K562 (cell line): Measurements from ENCODE around the gene CAPN8.

Source experiments
- CEBPB ChIP-seq: fragments of 450-650 bp; IDR thresholded peaks from 2 replicates; pipeline ENCODE4 v1.6.1; 2016; ENCODE audit warnings: missing genetic modification characterization, missing compliant biosample characterization
- HNRNPUL1 ChIP-seq: fragments of 200-400 bp; formaldehyde crosslinking; IDR thresholded peaks from 2 replicates; pipeline ENCODE4 v1.6.1; 2017; ENCODE audit warnings: low read length
- KDM1A ChIP-seq, 2 experiments: fragments of 450-650 bp; IDR thresholded peaks; 2 replicates each; pipeline ENCODE4 v1.6.1; 2016; ENCODE audit warnings: mild to moderate bottlenecking in 2 of 2
- MYC ChIP-seq, 2 experiments: fragments of 250-450 bp in 1 of 2; sonication (Bioruptor Pico) in 1 of 2; IDR thresholded peaks; 2 replicates each; pipeline versions ENCODE4 v1.5.1 to v1.6.1; 2012 to 2021; ENCODE audit warnings: low read depth in 2 of 2, borderline replicate concordance in 1 of 2, improper control_type of control experiment in 1 of 2, low read length in 1 of 2, mild to moderate bottlenecking in 1 of 2, moderate library complexity in 1 of 2
- SIN3A ChIP-seq, 2 experiments: fragments of 150-350 bp in 1 of 2; IDR thresholded peaks; 2 replicates each; pipeline ENCODE4 v1.6.1; 2011 to 2016; ENCODE audit warnings: borderline replicate concordance in 2 of 2, low read depth in 2 of 2, low read length in 2 of 2, mild to moderate bottlenecking in 2 of 2, moderate library complexity in 2 of 2; ENCODE audit not compliant: control insufficient read depth in 1 of 2
- SMC3 ChIP-seq: conservative IDR thresholded peaks from 2 replicates; pipeline ENCODE4 v1.6.1; 2011; ENCODE audit warnings: low read depth, low read length, improper control_type of control experiment; ENCODE audit not compliant: insufficient read depth
- SREBF1 ChIP-seq: fragments of 150-350 bp; IDR thresholded peaks from 2 replicates; pipeline ENCODE4 v1.6.1; 2014; ENCODE audit warnings: antibody characterized with exemption, low read depth, low read length, borderline replicate concordance
- STAG1 ChIP-seq: sonication (generic); formaldehyde crosslinking; IDR thresholded peaks from 2 replicates; pipeline ENCODE4 v1.5.0; 2020; ENCODE audit warnings: missing genetic modification reagents, borderline replicate concordance
- ZNF445 ChIP-seq: fragments of 250-450 bp; sonication (Bioruptor Pico); IDR thresholded peaks from 2 replicates; pipeline ENCODE4 v1.4.0; 2020; ENCODE audit warnings: low read depth, mild to moderate bottlenecking, moderate library complexity
- ZNF785 ChIP-seq: fragments of 250-450 bp; sonication (Bioruptor Pico); IDR thresholded peaks from 2 replicates; pipeline ENCODE4 v1.4.0; 2020; ENCODE audit warnings: mild to moderate bottlenecking
- ZSCAN32 ChIP-seq: fragments of 450-650 bp; formaldehyde crosslinking; IDR thresholded peaks from 2 replicates; pipeline ENCODE4 v1.4.0; 2020; ENCODE audit warnings: mild to moderate bottlenecking, moderate library complexity
- TF ChIP-seq, protein P1 (sequence below): sonication (generic); formaldehyde crosslinking; IDR thresholded peaks from 2 replicates; pipeline ENCODE4 v1.8.1; 2023; ENCODE audit warnings: mild to moderate bottlenecking, missing genetic modification reagents
- TF ChIP-seq, protein P2 (sequence below): sonication (generic); formaldehyde crosslinking; IDR thresholded peaks from 2 replicates; pipeline ENCODE4 v1.5.0; 2020; ENCODE audit warnings: missing genetic modification reagents
- TF ChIP-seq, protein P3 (sequence below): fragments of 250-450 bp; sonication (Bioruptor Pico); IDR thresholded peaks from 2 replicates; pipeline ENCODE4 v1.5.0; 2020; ENCODE audit warnings: mild to moderate bottlenecking, borderline replicate concordance

DNA sequence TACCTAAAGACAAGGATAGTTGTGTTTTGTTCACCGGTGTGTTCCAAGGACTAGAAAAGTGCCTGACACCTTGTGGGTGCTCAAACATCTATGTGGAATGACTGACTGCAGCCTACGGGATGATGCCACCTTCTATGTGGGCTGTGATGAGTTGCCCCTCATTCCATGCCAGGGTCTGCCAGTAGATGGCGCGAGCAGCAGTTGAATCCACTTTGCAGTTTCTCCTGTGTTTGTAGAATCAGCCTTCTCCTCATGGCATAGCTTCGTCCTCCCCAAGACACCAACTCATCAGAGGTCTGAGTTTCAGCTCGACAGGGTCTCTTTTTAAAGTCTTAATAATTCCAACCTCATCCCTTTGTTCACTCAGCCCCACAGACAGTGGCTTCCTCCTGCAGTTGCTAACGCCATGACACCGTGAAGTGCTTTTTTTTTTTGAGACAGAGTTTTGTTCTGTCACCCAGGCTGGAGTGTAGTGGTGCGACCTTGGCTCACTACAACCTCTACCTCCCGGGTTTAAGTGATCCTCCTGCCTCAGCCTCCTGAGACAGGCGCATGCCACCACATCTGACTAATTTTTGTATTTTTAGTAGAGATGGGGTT lies 133.7 kb downstream of the CAPN8 start:
- TF ChIP-seq HNRNPUL1 (no peak), SMC3 (peak; percentile 55), KDM1A (IDR thresholded peaks at IDR 0.05) (no peak), ZSCAN32 (CRISPR knock-in tag) (no peak), CEBPB (tag) (no peak), SREBF1 (no peak), MYC (IDR thresholded peaks at IDR 0.05; ENCODE audit: low read depth, low read length) (no peak), MYC (CRISPR knock-in tag; IDR thresholded peaks at IDR 0.05; ENCODE audit: borderline replicate concordance, low read depth) (no peak), ZNF785 (no peak), ZNF445 (CRISPR knock-in tag) (no peak), SIN3A (IDR thresholded peaks at IDR 0.05; ENCODE audit: borderline replicate concordance in 2 of 2, control insufficient read depth in 1 of 2, low read depth in 2 of 2, low read length in 2 of 2) (no peak), STAG1 (CRISPR knock-in tag) (no peak)
- TF ChIP-seq, protein P1, sequence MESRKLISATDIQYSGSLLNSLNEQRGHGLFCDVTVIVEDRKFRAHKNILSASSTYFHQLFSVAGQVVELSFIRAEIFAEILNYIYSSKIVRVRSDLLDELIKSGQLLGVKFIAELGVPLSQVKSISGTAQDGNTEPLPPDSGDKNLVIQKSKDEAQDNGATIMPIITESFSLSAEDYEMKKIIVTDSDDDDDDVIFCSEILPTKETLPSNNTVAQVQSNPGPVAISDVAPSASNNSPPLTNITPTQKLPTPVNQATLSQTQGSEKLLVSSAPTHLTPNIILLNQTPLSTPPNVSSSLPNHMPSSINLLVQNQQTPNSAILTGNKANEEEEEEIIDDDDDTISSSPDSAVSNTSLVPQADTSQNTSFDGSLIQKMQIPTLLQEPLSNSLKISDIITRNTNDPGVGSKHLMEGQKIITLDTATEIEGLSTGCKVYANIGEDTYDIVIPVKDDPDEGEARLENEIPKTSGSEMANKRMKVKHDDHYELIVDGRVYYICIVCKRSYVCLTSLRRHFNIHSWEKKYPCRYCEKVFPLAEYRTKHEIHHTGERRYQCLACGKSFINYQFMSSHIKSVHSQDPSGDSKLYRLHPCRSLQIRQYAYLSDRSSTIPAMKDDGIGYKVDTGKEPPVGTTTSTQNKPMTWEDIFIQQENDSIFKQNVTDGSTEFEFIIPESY (CRISPR knock-in tag): no peak
- TF ChIP-seq, protein P2, sequence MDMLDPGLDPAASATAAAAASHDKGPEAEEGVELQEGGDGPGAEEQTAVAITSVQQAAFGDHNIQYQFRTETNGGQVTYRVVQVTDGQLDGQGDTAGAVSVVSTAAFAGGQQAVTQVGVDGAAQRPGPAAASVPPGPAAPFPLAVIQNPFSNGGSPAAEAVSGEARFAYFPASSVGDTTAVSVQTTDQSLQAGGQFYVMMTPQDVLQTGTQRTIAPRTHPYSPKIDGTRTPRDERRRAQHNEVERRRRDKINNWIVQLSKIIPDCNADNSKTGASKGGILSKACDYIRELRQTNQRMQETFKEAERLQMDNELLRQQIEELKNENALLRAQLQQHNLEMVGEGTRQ (CRISPR knock-in tag): no peak
- TF ChIP-seq, protein P3, sequence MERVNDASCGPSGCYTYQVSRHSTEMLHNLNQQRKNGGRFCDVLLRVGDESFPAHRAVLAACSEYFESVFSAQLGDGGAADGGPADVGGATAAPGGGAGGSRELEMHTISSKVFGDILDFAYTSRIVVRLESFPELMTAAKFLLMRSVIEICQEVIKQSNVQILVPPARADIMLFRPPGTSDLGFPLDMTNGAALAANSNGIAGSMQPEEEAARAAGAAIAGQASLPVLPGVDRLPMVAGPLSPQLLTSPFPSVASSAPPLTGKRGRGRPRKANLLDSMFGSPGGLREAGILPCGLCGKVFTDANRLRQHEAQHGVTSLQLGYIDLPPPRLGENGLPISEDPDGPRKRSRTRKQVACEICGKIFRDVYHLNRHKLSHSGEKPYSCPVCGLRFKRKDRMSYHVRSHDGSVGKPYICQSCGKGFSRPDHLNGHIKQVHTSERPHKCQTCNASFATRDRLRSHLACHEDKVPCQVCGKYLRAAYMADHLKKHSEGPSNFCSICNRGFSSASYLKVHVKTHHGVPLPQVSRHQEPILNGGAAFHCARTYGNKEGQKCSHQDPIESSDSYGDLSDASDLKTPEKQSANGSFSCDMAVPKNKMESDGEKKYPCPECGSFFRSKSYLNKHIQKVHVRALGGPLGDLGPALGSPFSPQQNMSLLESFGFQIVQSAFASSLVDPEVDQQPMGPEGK: no peak
